ENCODE measurements around the gene NCKAP5L.
"Not testable (repeated sequence)": the region's sequence is repeated elsewhere in the genome, so short reads cannot be mapped to it uniquely, and the experiment has no call there.

NCKAP5L gene

GRCh38 chr12:49780914-49781313 lies 47.3 kb downstream of the NCKAP5L start:
- not testable (repeated sequence) for DNase-seq (ENCODE audit: low read depth in 3 of 3, low spot score in 1 of 3)

GRCh38 chr12:49779581-49779980 lies 48.6 kb downstream of the NCKAP5L start:
- DNase-seq (ENCODE audit: low read depth in 3 of 3, low spot score in 1 of 3) = no peak

- DNase-seq (ENCODE audit: low read depth in 3 of 3, low spot score in 1 of 3) = peak; percentile 38 to 75 (median 57)
Observed at GRCh38 chr12:49777800-49778748, 50.1 kb downstream of the NCKAP5L start.

GRCh38 chr12:49777341-49777740 lies 50.9 kb downstream of the NCKAP5L start:
- no peak for DNase-seq (ENCODE audit: low read depth in 3 of 3, low spot score in 1 of 3)

DNA sequence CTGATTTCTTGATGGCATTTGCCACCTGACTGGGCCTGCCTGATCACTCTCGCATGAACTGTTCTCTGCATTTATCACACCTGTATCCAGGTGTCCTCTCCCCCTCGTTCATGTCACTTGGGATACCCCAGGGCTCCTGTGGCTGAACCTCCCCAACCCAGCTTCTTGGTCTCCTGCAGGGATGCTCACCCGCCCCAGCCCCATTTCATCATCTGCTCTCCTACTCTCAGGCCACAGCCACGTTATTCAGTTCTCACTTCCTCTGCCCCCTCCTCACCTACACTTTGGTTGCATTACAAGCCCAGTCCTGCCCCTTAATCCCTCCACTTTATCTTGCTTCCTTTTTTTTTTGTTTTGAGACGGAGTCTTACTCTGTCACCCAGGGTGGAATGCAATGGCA lies 51.4 kb downstream of the NCKAP5L start:
- DNase-seq (ENCODE audit: low read depth in 3 of 3, low spot score in 1 of 3) = no peak

GRCh38 chr12:49776413-49776812 lies 51.8 kb downstream of the NCKAP5L start:
- peak in 1 of 3 donors; percentile 19 for DNase-seq (ENCODE audit: low read depth in 3 of 3, low spot score in 1 of 3)

DNA sequence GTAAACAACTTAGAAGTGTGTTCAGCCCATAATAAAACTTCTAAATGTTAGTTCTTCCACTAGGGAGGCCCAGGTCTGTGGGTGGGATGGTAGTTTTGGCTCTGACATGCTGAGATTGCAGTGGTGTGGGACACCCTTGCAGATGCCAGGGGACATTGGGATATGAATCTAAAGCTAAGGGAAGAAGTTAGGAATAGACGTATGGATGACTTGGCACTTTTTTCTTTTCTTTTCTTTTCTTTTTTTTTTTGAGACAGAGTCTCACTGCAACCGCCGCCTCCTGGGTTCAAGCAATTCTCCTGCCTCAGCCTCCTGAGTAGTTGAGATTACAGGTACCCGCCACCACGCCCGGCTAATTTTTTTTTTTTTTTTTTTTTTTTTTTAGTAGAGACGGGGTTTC lies 55.1 kb downstream of the NCKAP5L start:
- DNase-seq (ENCODE audit: low read depth in 3 of 3, low spot score in 1 of 3) = not testable (repeated sequence)

DNA sequence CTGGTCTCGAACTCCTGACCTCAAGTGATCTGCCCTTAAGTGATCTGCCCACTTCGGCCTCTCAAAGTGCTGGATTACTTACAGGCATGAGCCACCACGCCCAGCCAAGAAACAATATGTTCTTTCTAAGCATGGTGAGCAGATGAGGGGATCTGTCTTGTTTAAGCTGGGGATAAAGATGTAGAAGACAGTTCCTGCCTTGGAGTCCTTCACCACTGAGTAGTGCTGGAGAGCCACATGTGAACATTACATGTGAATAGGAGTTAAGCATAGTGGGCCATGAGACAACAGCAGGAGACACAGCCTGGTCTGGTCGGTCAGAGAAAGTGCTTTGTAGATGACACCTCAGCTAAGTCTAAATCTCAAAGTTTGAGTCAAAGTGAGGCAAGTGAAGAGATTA lies 60.9 kb downstream of the NCKAP5L start:
- no peak for DNase-seq (ENCODE audit: low read depth in 3 of 3, low spot score in 1 of 3)

DNA sequence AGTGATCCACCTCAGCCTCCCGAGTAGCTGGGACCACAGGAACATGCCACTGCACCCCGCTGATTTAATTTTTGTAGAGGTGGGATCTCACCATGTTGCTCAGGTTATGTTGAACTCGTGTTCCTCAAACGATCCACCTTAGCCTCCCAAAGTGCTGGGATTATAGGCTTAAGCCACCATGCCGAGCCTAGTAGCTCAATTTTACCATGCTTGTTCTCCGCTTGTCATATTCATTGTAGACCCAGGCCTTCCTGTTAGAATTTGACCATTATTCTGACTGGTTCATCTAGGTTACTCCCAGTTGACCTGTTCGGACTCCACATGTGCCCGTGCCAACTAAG lies 62.1 kb downstream of the NCKAP5L start:
- no peak for DNase-seq (ENCODE audit: low read depth in 3 of 3, low spot score in 1 of 3)

GRCh38 chr12:49764126-49764525 lies 64.1 kb downstream of the NCKAP5L start:
- no peak for DNase-seq (ENCODE audit: low read depth in 3 of 3, low spot score in 1 of 3)

- peak; percentile 45 to 69 (median 55) for DNase-seq (ENCODE audit: low read depth in 3 of 3, low spot score in 1 of 3)
Observed at GRCh38 chr12:49763006-49763591, 65.1 kb downstream of the NCKAP5L start.

GRCh38 chr12:49762468-49762847 lies 65.8 kb downstream of the NCKAP5L start:
- DNase-seq (ENCODE audit: low read depth in 3 of 3, low spot score in 1 of 3) = no peak

- no peak for DNase-seq (ENCODE audit: low read depth in 3 of 3, low spot score in 1 of 3)
Observed at GRCh38 chr12:49761677-49762467, 66.3 kb downstream of the NCKAP5L start.

- DNase-seq (ENCODE audit: low read depth in 3 of 3, low spot score in 1 of 3) = no peak
Observed at GRCh38 chr12:49750996-49751393, 77.2 kb downstream of the NCKAP5L start.

DNA sequence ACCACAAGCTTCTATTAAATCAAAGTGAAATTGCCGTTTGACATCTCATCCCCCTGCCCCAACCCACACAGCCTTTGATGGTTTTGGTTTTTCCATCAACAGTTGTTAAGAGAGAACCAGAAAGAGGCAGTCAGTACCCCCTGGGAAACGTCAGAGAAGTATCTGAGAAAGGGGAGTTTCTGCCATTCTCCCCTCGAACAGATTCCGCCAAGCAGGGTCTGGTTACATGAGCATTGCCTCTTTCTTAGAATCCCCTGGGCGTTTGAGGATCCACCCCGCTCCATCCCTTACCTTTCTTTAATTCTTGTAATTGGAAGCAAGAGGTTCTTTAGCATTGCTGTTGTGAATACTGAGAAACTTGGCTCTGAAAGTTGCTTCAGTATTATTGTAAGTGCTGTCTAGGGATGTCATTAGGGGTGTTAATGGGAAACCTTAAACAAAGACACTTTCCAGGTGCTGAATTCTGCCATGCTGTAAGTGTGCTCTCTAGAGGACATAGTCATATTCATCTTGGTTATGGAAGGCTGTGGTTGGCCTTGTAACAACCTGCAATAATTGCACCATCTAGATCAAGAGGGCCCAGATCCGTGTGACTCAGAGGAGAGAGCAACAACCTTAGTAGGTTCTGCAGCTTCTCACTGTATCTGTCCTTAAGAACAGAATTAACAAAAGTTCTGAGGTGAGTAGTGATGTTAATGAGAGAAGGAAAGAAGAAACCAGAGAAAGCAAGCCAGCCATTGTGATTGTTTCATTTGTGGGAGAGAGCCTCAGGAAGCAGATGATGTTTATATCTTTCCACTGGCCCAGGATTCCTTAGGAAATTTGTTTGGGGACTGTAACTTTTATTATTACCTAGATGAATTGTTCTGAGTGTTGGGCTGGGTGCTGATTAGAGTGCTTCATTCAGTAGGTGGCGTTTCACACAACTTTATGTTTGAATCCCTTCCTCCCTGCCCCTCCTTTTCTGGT lies 77.9 kb downstream of the NCKAP5L start:
- DNase-seq (ENCODE audit: low read depth in 3 of 3, low spot score in 1 of 3) = no peak

GRCh38 chr12:49748800-49749199 lies 79.4 kb downstream of the NCKAP5L start:
- DNase-seq (ENCODE audit: low read depth in 3 of 3, low spot score in 1 of 3) = no peak

DNA sequence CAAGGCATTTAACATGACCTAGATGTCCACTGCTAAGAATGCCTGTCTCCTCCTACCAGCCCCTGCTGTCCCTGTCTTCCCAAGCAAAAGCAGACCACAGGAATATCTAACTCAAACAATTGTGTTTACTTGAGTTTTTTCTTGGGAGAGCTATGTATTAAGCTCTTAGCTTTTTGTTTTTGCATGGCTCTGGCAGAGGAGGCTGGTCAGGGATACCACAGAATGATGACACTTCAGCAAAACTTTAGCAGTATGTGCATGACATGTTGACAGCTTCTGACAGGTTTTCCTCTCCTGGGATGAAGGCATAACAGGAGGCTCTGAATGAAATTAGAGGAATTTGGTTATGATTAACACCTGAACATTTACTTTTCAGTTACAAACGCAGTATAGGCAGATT lies 79.9 kb downstream of the NCKAP5L start:
- no peak for DNase-seq (ENCODE audit: low read depth in 3 of 3, low spot score in 1 of 3)

- no peak for DNase-seq (ENCODE audit: low read depth in 3 of 3, low spot score in 1 of 3)
Observed at GRCh38 chr12:49744363-49744885, 83.8 kb downstream of the NCKAP5L start.

- DNase-seq (ENCODE audit: low read depth in 3 of 3, low spot score in 1 of 3) = peak; percentile 54 to 70 (median 67)
Observed at GRCh38 chr12:49741882-49742620, 86.2 kb downstream of the NCKAP5L start.

Measured in stimulated activated CD4-positive, alpha-beta T cell treated with anti-CD3 and anti-CD28 coated beads, TNF-alpha, amount 100 ng/mL, for 1 hour (primary cell).